Measurements from ENCODE around the gene OBSL1. TPM values are rescaled to one million over a fixed set of nuclear protein-coding genes. Genes with fewer than 3 reads are reported as not detected.

OBSL1 gene
- total and polyA plus RNA-seq, 10 of the 15 experiments (the other 5 are each of a cell fraction or from before 2014, with no cell fraction given), result 0.14 to 0.77 TPM; not detected in 8

GRCh38 chr2:219523031-219523671 lies 48.2 kb downstream of the OBSL1 start:
- H3K79me2 ChIP-seq (ENCODE audit: control insufficient read depth, insufficient read depth, low read length), result no peaks in the 10 kb centered on the region

GRCh38 chr2:219522111-219523030 lies 49.0 kb downstream of the OBSL1 start:
- DNase-seq (ENCODE audit: low read depth, low spot score) (no peak), FAIRE-seq (no peak), ATAC-seq (no peak)
- SMC1A ChIA-PET (ENCODE audit: uncharacterized antibody, unreplicated experiment), result interaction anchor here (0.9 kb wide), 1 partner anchor 8 kb away, joined by 3 read pairs; no protein-coding TSS in a partner anchor
- WGBS (ENCODE audit: insufficient coverage, insufficient replicate concordance, low lambda C conversion rate, missing lambda C conversion rate), result 6% methylated on average over 32 of the region's 70 CpGs
- H3K4me3 ChIP-seq, result no peak overlapping the region
- H3K27me3 ChIP-seq (replicated peaks in 1 of 2; ENCODE audit: control insufficient read depth in 2 of 2, insufficient read depth in 2 of 2, low read length in 1 of 2), result peaks cover 18% of the 10 kb centered on the region in 2 experiments
- TF ChIP-seq SUZ12 (IDR thresholded peaks at IDR 0.05; ENCODE audit: unreplicated experiment) (peak; percentile 91), TCF12 (IDR thresholded peaks at IDR 0.05; ENCODE audit: low read depth, low read length) (no peak), POU2F2 (IDR thresholded peaks at IDR 0.05; ENCODE audit: borderline replicate concordance, low read depth, low read length) (no peak)
- H3K9ac ChIP-seq (ENCODE audit: control insufficient read depth, insufficient read depth, low read length), result no peak overlapping the region
- no peaks in the 10 kb centered on the region for H3K9me3 ChIP-seq (replicated peaks; ENCODE audit: control insufficient read depth, insufficient read depth, low read length)
- no peaks in the 10 kb centered on the region for H3K79me2 ChIP-seq (ENCODE audit: control insufficient read depth, insufficient read depth, low read length)
- H4K20me1 ChIP-seq (ENCODE audit: control insufficient read depth, insufficient read depth), result no peaks in the 10 kb centered on the region
- H3K36me3 ChIP-seq (ENCODE audit: control insufficient read depth in 2 of 2, insufficient read depth in 2 of 2, low read length in 1 of 2), result no peaks in the 10 kb centered on the region
- no peak overlapping the region for H3K4me2 ChIP-seq (ENCODE audit: control insufficient read depth, insufficient read depth)
- BruUV-seq (replicated peaks), result no TSS peak
- CTCF ChIA-PET, result interaction anchor here (1.2 to 10.8 kb wide), 2 partner anchors 18 to 26 kb away, joined by 3 to 224 read pairs; partner anchors contain the start of gene GMPPA
- no peak overlapping the region for H3K27ac ChIP-seq (ENCODE audit: control insufficient read depth, insufficient read depth)
- H3K4me1 ChIP-seq (ENCODE audit: control insufficient read depth, insufficient read depth, low read length), result no peaks in the 10 kb centered on the region
- H2AFZ ChIP-seq (ENCODE audit: control insufficient read depth, low read depth, low read length), result no peak overlapping the region
- RAD21 ChIA-PET (ENCODE audit: unreplicated experiment), result no interaction called here
- intact Hi-C loops (cut with micrococcal nuclease; ENCODE audit: unreplicated experiment) (no loop called here), in situ Hi-C loops (cut with MboI) (no loop called here)
- POLR2A ChIA-PET, result no interaction called here

More at GRCh38 chr2:219523031-219523671, 48.2 kb downstream of the OBSL1 start:
- DNase-seq (ENCODE audit: low read depth, low spot score) (no peak), ATAC-seq (no peak), FAIRE-seq (no peak)
- no peak overlapping the region for H3K4me3 ChIP-seq
- no peaks in the 10 kb centered on the region for H3K9me3 ChIP-seq (replicated peaks; ENCODE audit: control insufficient read depth, insufficient read depth, low read length)
- no peak for TF ChIP-seq BACH1 (IDR thresholded peaks at IDR 0.05; ENCODE audit: borderline replicate concordance)
- TF ChIP-seq ZZZ3 (IDR thresholded peaks at IDR 0.05; ENCODE audit: control insufficient read depth, insufficient read length, low read depth), result no peak
- no peak for TF ChIP-seq YY1 (IDR thresholded peaks at IDR 0.05; ENCODE audit: low read depth, low read length)
- TF ChIP-seq IKZF2 (IDR thresholded peaks at IDR 0.05), result no peak
- no peak for TF ChIP-seq MAX (IDR thresholded peaks at IDR 0.05; ENCODE audit: low read depth, low read length)
- no peak for TF ChIP-seq TCF7 (IDR thresholded peaks at IDR 0.05; ENCODE audit: borderline replicate concordance)
- ChIA-PET POLR2A (no interaction called here), SMC1A (ENCODE audit: uncharacterized antibody, unreplicated experiment) (no interaction called here), CTCF (interaction anchor here (0.9 to 10.8 kb wide), 3 partner anchors 17 to 121 kb away, joined by 3 to 224 read pairs (median 3); partner anchors contain the start of gene GMPPA), RAD21 (ENCODE audit: unreplicated experiment) (no interaction called here)
- intact Hi-C loops (cut with micrococcal nuclease; ENCODE audit: unreplicated experiment) (no loop called here), in situ Hi-C loops (cut with MboI) (no loop called here)
- H3K27me3 ChIP-seq (replicated peaks in 1 of 2; ENCODE audit: control insufficient read depth in 2 of 2, insufficient read depth in 2 of 2, low read length in 1 of 2), result peaks cover 16 to 18% of the 10 kb centered on the region in 2 experiments
- 21% methylated on average over 20 of the region's 24 CpGs for WGBS (ENCODE audit: insufficient coverage, insufficient replicate concordance, low lambda C conversion rate, missing lambda C conversion rate)
- no peak overlapping the region for H2AFZ ChIP-seq (ENCODE audit: control insufficient read depth, low read depth, low read length)
- H3K9ac ChIP-seq (ENCODE audit: control insufficient read depth, insufficient read depth, low read length), result no peak overlapping the region
- no peaks in the 10 kb centered on the region for H4K20me1 ChIP-seq (ENCODE audit: control insufficient read depth, insufficient read depth)
- H3K4me1 ChIP-seq (ENCODE audit: control insufficient read depth, insufficient read depth, low read length), result no peaks in the 10 kb centered on the region
- H3K4me2 ChIP-seq (ENCODE audit: control insufficient read depth, insufficient read depth), result no peak overlapping the region
- H3K27ac ChIP-seq (ENCODE audit: control insufficient read depth, insufficient read depth), result no peak overlapping the region
- H3K36me3 ChIP-seq (ENCODE audit: control insufficient read depth in 2 of 2, insufficient read depth in 2 of 2, low read length in 1 of 2), result no peaks in the 10 kb centered on the region
- no TSS peak for BruUV-seq (replicated peaks)
